GM21717 (cell line): ENCODE measurements around the gene KIF5A.
A peak's percentile ranks its signal among the peaks of the same experiment; 100 is the strongest.

Experiments used
- ATAC-seq: cut with Tn5 transposase; IDR thresholded peaks from one replicate; pipeline ENCODE4 v1.9.1; 2021; ENCODE audit warnings: mild to moderate bottlenecking, moderate library complexity; ENCODE audit not compliant: unreplicated experiment

Gene KIF5A

DNA sequence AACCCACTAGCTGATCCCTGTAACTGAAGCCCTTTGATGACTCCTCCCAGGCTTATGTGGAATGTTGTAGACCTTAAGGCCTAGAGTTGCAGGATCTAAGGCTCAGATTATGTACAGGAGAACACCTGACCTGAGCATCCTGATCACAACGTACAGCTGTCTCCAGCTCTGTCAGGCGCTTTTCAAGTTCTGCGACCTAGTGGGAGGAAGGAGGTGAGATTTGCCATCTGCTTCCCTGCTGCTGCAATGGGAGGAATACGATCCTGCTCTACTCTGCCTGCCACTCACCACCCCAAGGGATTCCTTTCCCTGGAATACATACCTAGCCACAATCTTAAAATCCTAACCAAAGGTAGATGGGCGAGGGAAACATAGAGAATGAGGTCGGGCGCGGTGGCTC lies 16.7 kb upstream of the KIF5A start:
- no peak for ATAC-seq

DNA sequence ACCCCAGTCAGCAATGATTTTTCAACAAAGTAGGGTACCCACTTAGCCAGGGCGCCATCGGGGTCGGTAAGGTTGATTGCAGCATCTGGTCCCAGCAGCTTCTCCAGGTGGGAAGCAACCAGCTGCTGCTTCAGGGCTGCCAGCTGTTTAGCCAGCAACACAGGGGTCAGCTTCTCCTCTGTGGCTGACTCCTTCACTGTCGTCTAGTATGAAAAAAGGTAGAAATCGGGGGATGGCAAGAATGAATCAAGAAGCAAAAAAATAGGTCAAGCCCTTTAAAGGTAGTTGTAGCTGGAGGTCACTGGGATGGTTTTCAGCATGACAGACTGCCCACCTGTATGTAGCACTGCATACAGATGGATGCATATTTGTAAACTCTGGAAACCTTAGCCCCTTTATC lies 15.6 kb upstream of the KIF5A start:
- no peak for ATAC-seq

DNA sequence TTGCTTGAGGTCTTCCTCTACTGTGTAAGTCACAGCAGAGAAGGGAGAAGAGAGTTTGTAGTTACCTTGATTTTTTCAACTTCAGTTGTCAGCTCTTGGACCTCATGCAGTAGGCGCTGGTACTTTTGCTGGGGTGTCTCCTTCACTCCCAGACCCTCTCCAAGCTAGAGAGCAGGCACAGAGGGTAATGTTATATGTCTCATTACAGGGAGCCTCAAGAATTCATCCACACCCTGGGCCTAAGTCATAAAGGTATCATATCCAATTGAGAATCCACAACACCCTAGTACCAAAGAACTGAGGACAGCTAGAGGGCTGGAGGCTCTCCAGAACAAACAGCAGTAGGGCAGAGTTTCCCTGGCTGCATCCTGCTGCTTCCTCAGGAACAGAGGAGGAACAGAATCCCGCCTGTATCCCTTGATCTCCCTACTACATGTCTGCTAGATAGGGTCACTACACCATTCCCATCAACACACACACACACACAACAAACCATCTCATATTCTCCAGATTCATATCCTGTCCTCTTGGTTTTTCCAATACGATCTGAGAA lies 14.8 kb upstream of the KIF5A start:
- no peak for ATAC-seq

DNA sequence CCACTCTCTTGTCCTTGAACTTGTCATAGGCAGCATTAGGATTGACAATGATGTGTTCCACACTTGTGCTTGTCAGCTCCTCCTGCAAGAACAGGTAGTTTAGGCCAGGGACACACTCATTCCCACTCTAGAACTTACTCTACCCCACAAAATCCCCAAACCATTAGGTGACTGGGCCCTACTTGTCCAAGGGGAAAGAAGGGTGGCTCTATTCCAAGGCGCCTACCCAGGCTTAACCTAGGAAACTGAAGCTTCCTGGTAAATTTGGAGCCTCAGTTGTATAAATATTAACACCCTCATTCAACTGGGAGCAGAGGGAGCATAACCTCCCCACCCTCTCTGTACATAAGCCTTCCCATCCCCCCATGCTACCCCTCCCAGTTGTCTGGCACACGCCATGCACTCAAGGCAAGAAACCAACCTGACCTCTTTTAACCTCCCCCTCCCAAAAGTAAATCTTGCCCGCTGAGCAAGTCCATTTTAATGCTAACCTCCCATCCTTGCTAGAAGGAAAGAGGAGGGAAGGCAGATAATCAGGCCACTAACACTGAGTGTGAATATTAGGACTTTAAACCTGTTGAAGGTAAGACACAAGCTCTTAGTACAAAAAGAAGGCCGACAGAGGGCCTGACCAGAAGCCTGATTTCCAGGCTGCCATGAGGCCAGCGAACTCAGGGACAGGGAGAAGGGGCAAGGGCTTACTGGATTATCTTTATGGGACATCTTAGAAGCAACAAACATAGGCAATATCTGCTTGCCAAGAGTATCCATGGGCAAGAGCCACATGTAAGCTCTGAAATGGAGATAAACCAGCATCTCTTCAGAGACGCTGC lies 13.9 kb upstream of the KIF5A start:
- ATAC-seq = no peak

DNA sequence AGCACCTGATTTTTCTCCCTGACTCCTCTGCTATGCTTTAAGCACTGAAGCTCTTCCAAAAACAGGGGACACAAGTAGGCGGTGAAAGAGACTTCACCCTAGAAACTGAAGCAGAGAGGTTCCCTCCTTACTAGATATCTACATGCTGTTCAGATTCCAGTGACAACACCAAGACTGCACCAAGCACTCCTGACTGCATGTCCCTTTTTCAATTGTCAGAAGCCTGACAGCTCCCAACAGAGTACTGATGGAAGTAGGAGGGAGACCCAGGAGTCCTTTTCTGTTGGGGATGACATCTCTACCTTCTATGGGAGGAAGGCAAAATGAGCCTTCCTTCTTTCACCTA lies 13.3 kb upstream of the KIF5A start:
- ATAC-seq = no peak

DNA sequence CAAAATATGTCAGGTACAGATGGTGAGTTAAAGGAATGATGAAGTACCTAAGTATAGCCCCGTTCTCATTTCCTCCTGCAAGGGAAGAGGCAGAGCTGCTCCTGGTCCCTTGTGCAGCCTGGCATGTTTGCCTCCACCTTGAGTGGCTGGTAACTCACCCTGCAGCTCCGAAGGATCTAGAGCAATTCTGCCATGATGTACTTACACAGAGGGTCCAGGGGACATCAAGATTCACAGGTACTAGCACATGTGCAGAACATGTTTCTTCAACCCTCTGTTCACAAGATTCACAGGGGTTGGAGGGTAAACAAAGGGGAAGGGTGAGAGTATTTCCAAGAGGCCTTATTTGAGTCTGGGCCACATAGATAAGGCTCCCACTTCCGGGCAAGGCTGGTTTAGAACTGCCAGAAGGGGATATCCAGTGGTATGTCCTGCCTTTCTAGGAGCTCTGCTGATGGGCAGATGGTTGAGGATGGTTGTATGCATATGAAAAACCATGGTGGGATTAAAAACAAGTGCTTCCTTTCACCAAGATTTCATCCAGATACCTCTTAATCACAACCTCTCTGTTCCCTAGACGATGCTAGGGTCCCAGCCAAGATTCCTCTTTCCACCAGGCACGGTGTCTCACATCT lies 10.6 kb upstream of the KIF5A start:
- no peak for ATAC-seq

DNA sequence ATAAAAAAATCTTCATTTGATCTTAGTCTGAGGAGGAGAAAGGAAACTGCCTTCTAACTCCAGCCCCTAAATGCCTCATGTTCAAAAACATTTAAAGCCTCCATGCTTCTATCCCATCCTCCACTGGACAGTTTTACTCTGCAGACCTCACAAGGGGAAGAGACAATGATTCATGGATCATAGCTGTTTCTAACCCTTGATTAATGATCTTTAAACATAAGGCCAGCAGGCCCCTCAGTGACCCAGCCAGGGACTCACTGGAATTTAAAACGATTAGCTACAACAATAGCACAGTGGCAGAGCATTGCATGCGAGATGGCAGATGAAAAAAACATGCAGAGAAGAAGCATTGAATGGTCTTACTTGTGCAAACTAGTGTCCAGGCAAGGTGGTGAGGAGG lies 8.8 kb upstream of the KIF5A start:
- no peak for ATAC-seq

DNA sequence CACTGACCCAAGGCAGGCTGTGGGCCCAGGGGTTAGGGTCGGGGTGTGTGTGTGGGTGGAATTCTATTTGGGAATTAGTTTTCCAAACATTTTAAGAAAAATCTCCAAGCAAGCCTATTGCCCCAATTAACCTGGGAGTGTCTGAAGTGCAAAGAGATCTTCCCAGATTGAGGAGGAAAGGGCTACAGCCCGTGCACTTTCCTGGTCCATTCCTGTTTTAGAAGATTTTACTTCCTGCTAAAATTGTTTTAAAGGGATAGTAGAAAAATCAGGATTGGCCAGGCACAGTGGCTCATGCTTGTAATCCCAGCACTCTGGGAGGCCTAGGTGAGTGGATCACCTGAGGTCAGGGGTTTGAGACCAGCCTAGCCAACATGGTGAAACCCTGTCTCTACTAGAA lies 8.1 kb upstream of the KIF5A start:
- ATAC-seq = no peak

DNA sequence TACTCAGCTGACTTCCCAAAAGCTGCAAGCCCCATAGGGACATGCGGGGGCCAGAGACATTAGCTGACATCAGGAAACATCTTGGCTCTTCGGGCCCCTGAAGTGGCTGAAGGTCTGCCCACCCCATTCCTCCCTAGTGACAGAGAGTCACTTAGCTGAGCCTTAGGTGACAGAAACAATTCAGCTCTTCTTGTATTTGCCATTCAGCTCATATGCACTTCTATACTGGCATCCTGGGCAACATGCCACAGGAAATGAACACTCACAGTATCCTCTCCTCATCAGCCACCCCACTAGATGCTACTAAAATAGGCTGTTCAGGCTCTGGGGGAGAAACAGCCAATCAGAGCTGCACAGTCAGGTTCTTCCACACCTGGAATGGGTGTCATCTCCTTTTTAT lies 6.3 kb upstream of the KIF5A start:
- no peak for ATAC-seq

DNA sequence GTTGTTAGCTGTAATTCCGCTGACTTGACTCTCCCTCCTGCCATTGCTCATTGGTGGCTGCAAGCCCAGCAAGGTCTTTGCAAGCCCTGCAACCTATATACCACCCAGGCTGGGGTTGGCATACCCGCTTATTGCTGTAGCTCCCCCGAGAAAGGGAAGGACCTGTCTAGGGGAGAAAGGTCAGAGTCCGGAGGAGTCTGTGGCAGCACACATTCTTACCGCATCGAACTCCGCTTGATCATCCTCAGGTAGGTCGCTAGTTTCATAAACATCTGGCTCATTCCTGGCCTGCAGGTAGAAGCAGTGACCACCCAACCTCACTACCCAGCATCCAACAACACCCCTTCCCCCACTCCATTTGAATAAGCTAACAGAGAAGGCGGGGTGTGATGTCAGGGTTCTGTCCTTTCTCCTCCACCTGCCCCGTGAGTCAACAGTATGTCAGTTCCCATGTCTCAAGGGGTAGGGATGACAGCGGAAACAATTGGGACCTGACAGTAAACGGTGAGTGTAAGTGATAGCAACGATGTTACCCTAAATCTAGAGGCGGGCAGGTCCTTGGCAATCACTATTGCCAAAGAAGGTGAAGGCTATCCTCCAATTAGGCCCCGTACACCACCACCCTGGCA lies 3.9 kb upstream of the KIF5A start:
- no peak for ATAC-seq

DNA sequence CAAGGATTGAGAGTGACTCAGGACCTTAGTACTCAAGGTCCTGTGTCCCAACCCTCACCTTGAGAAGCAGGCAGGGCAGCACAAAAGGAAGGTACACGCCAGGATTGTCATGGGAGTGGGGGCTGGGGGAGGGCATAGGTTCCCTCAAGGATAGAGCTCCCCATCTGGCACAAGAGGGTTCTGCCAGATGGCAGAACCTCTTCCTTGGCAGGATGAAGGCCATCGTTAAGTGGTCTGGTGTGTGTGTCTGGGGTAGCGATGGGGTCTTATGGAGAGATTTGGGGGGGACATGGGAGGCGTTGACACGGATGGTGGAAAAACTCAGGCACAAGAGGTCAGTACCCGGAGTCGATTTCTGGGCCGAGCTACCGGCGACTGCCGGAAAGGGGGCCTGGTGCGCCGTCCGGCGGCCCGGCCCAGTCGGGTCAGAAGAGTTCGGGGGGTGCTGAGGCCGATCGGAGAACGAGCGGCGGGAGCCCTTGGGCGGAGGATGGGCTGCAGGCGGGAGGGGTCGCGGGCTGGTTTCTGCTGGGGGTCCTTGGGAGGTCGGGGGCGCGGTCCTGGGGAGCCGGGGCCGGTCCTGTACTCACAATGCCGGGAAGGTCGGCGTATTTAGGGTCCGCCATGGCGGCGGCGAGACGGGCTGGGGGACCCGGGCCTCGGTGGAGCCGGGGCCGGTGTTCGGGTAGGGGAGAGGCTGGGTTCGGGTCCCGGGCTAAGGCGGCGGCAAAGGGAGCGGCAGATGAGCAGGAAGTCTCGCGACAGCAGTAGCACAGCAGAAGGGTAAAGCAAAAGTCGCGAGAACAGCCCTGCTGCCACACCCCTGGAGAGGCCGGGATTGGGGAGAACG lies 3.2 kb upstream of the KIF5A start, which contains the start of gene DCTN2:
Gene DCTN2, minus strand, starts transcription at position 755 of the 850 bp plus-strand sequence. Its CDS starts 129 bp downstream, at position 626.
- ATAC-seq = peak; percentile 98

DNA sequence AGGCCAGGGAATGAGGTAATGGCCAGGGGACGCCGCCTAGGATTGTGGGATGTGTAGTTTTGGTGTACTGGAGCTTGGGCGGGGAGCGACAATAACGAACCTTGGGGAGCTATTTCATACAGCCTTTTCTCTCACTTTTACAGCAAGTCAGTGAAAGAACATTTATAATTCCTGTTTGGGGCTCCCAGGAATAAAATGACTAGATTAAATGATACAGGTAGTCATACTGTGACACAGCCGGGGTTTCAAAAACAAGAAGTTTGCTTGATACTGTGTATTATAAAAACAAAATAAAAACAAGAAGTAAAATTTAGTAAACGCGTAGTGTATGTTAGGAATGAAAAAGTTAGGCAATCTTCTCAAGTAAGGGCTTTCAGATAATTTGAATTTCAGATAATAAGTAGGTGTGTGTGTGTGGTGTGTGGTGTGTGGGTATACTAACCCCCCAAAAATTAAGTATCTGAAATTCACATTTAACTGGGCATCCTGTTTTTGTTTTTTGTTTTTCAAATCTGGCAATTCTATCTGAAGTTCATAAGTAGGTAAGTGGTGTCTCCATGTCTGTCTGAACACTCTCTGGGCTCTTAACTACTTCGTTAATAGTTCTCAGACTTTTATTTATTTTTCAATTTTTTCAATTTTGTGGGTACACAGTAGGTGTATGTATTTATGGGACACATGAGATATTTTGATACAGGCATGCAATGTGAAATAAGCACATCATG lies 2.4 kb upstream of the KIF5A start:
- no peak for ATAC-seq

DNA sequence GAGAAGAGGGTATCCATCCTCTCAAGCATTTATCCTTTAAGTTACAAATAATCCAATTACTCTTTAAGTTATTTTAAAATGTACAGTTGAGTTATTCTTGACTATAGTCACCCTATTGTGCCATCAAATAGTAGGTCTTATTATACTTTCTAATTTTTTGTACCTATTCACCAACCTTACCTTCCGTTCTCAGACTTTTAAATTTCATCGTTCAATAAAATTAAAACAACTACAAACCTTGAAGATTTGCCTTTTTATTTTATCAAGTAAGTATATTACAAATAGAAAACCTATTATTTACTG lies 1.9 kb upstream of the KIF5A start:
- ATAC-seq = no peak

DNA sequence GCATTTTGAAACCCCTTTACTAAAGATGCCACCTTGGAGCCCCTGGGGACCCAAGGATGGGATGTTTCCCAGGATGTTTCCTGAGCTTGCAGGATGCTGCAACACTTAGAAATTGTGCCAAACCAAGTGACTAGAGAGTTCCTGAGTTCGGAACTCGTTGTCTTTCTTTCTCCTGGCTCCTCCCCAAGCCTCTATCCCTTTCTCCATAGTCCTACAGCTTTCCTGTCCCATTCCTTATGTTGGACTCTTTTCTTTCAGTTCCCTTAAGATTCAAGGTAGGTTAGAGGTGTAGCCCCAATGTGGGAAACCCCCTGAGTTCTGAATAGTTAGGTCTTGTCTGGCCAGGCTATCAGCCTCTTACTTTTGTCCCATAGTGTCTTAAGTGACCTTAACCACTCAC lies 1.4 kb upstream of the KIF5A start:
- no peak for ATAC-seq

DNA sequence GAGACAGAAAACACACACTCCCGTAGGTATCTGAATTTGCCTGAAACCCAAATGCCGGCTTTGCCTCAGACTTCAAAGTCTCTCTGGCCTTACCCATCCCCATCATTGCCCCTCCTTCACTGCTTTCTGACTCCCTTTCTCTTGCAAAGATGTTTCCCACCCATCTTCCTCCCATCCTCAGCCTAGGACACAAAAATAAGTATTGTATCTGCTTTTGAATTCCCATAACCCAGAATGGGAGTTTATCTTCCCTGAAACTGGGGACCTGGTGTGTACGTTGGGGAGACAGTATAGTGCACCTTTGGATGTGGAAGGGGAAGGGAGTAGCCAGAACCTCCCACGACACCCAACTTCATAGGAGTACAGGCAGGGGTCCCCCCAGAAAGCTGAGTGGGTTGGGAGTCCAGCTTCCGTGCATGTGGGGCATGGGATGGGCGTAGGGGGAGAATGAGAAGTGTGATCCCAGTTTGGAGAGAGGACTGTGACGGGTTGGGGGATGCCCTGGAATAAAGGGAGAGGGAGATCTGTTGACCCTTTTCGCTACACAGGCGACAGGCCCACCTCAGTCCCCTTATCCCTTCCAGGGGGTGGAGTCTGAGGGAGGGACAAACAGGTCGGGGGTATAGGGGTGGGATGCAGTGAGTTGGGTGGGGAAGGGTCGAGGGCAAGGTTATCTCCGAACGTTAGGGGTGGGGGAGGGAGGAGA lies 488 bp upstream of the KIF5A start:
- no peak for ATAC-seq

DNA sequence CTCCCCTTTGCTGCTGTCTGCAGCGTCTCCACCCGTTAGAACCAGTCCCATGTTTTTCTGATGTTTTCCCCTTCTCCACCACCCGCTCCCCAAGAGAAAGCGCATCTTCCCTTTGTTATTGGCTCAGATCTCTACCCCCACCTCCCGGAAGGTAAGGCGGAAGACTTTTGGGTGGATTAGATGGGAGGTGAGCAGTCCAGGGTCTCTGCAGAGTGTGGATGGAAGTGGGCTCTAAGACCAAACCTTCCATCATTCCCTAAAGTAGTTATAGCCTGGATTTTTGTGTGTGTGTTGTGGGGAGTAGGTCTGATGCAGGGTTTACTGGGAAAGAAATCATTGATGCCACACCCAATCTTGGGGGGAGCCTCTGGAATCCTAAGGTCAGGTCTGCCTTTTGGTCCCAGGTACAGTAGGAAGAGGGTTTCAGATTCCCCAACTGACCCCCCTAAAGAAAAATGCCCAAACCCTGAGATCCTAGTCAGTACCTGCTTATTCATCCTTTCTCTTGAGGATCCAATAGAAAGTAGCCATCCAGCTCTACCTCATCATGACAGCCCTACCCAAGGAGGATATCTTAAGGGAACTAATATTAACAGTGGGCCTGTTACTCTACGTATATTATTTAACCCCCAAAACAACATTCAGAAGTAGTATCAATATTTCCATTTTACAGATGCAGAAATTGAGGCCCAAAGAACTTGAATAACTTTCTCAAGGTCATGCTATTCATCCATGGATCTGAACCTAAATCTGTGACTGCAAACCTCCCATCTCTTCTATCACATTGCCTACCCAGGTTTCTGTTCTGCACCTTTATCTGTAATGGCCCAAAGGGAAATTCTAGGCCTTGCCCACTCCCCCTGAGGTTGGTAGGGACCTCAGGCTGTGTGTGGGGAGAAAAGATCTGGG lies 1.1 kb downstream of the KIF5A start:
- no peak for ATAC-seq

DNA sequence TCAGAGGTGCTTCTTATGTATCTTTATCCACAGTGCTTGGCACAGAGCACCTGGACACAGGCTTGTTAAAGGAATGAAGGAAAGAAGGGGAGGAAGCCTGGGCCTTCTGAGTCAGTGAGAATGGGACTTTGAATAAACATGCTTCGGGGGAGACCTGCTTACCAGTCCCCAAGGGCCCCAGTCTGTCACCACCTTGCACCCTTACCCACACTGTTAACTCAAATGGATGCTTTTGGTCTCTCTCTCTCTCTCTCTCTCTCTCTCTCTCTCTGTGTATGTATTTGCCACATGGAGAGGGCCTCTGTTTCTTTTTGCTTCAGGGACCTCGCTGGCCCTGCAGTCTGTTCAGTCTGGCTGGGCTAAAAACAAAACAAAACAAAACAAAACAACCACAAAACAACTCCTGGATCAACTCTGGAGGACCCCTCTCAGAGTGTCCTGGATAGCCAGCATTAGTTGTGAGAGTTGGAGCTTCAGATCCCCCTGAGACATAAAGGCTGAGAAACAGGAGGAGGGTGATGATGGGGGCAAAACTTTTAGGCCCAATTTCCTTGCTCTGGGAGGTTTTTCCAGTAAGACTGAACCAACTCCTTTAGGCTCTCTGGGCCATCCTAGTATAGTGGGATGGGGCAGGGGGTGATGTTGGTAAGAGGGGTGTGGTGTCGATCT lies 1.9 kb downstream of the KIF5A start:
- ATAC-seq = no peak

DNA sequence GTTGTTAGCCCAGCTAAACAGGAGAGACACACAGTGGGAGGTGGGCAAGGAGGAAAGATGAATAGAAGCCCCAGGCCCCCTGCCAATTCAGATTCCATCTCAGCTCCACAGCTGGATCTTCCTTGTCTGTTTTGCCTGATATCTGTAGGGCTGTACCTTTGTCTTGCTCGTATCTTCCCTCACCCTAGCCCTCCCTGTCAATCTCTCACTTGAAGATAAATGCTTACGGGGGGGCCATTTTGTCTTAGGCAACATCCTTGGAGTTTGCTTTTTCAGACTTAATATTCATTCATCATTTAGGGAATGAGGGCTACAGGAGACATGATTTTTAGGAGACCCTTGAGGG lies 2.4 kb downstream of the KIF5A start:
- ATAC-seq = no peak
